WTC11 (cell line): ENCODE data around the gene DPF1. TPM values are rescaled to one million over a fixed set of nuclear protein-coding genes. Genes with fewer than 3 reads are reported as not detected.

Experiments used
- ATAC-seq: fragments of 200-7000 bp; cut with Tn5 transposase; 2 replicates; pipeline ENCODE4 v1.10.0; 2021; ENCODE audit warnings: mild to moderate bottlenecking, moderate library complexity
- CTCF ChIA-PET: fragments of 300-600 bp; sonication (Branson Sonifier 250); formaldehyde crosslinking; loops from one replicate; lab custom pipeline; 2021; ENCODE audit warnings: antibody characterized with exemption; lab: Charles Lee
- POLR2A ChIA-PET: fragments of 350-600 bp; sonication (Branson Sonifier 250); formaldehyde crosslinking; loops from one replicate; lab custom pipeline; 2021; ENCODE audit warnings: antibody characterized with exemption; lab: Charles Lee
- DNase-seq: peaks from one replicate; pipeline ENCODE4 v3.0.0; 2021; ENCODE audit warnings: low spot score
- H3K27ac Mint-ChIP-seq: 2 replicates; pipeline ENCODE4 v1.8.0; 2021; ENCODE audit warnings: mixed read lengths
- H3K27me3 Mint-ChIP-seq: 2 replicates; pipeline ENCODE4 v1.8.0; 2021; ENCODE audit warnings: low read depth, mild to moderate bottlenecking, moderate library complexity, mixed read lengths
- H3K36me3 Mint-ChIP-seq: 2 replicates; pipeline ENCODE4 v1.8.0; 2021; ENCODE audit warnings: mixed read lengths
- H3K4me1 Mint-ChIP-seq: 2 replicates; pipeline ENCODE4 v1.8.0; 2022; ENCODE audit warnings: mixed read lengths
- H3K4me3 Mint-ChIP-seq: 2 replicates; pipeline ENCODE4 v1.8.0; 2021; ENCODE audit warnings: mild to moderate bottlenecking, moderate library complexity, mixed read lengths
- H3K9me3 Mint-ChIP-seq: 2 replicates; pipeline ENCODE4 v1.8.0; 2021; ENCODE audit warnings: mixed read lengths
- E2F1 ChIP-seq: sonication (generic); formaldehyde crosslinking; IDR thresholded peaks from 2 replicates; pipeline ENCODE4 v1.8.0; 2022; ENCODE audit warnings: mild to moderate bottlenecking, missing genetic modification reagents
- FOXP4 ChIP-seq: sonication (generic); formaldehyde crosslinking; IDR thresholded peaks from 2 replicates; pipeline ENCODE4 v1.8.0; 2022; ENCODE audit warnings: mild to moderate bottlenecking, missing genetic modification reagents
- GRHL2 ChIP-seq: fragments of 250-450 bp; sonication (Bioruptor Pico); IDR thresholded peaks from 2 replicates; pipeline ENCODE4 v1.8.0; 2022; ENCODE audit warnings: mild to moderate bottlenecking, moderate library complexity; ENCODE audit not compliant: insufficient replicate concordance, severe bottlenecking
- GTF2I ChIP-seq: fragments of 250-450 bp; sonication (Bioruptor Pico); conservative IDR thresholded peaks from 2 replicates; pipeline ENCODE4 v1.4.0; 2021; ENCODE audit warnings: mild to moderate bottlenecking
- HMGA2 ChIP-seq: fragments of 250-450 bp; sonication (Bioruptor Pico); IDR thresholded peaks from 2 replicates; pipeline ENCODE4 v1.4.0; 2021; ENCODE audit warnings: mild to moderate bottlenecking, moderate library complexity
- MLX ChIP-seq: sonication (generic); formaldehyde crosslinking; IDR thresholded peaks from 2 replicates; pipeline ENCODE4 v1.8.1; 2023; ENCODE audit warnings: mild to moderate bottlenecking, missing genetic modification reagents, moderate library complexity
- NFYB ChIP-seq: sonication (generic); formaldehyde crosslinking; conservative IDR thresholded peaks from 2 replicates; pipeline ENCODE4 v1.8.0; 2022; ENCODE audit warnings: low read depth, missing genetic modification reagents
- PRDM15 ChIP-seq: sonication (generic); formaldehyde crosslinking; IDR thresholded peaks from 2 replicates; pipeline ENCODE4 v1.8.0; 2022; ENCODE audit warnings: missing genetic modification reagents
- PREB ChIP-seq: sonication (generic); formaldehyde crosslinking; IDR thresholded peaks from 2 replicates; pipeline ENCODE4 v1.8.1; 2022; ENCODE audit warnings: mild to moderate bottlenecking, missing genetic modification reagents, moderate library complexity, borderline replicate concordance
- SMAD4 ChIP-seq: sonication (generic); formaldehyde crosslinking; IDR thresholded peaks from 2 replicates; pipeline ENCODE4 v1.8.0; 2022; ENCODE audit warnings: mild to moderate bottlenecking, missing genetic modification reagents
- STAT6 ChIP-seq: sonication (generic); formaldehyde crosslinking; conservative IDR thresholded peaks from 2 replicates; pipeline ENCODE4 v1.8.1; 2023; ENCODE audit warnings: mild to moderate bottlenecking, low read depth, missing genetic modification reagents, moderate library complexity
- TCF7 ChIP-seq: sonication (generic); formaldehyde crosslinking; IDR thresholded peaks from 2 replicates; pipeline ENCODE4 v1.8.0; 2022; ENCODE audit warnings: mild to moderate bottlenecking, low read depth, missing genetic modification reagents, moderate library complexity
- ZNF317 ChIP-seq: sonication (generic); formaldehyde crosslinking; IDR thresholded peaks from 2 replicates; pipeline ENCODE4 v1.8.1; 2023; ENCODE audit warnings: low read depth, mild to moderate bottlenecking, moderate library complexity, missing genetic modification reagents, borderline replicate concordance
- ZNF423 ChIP-seq: fragments of 250-450 bp; sonication (Bioruptor Pico); IDR thresholded peaks from 2 replicates; pipeline ENCODE4 v2.1.2; 2022; ENCODE audit warnings: mild to moderate bottlenecking, moderate library complexity
- ZNF671 ChIP-seq: fragments of 250-450 bp; sonication (Bioruptor Pico); IDR thresholded peaks from 2 replicates; pipeline ENCODE4 v1.8.0; 2021; ENCODE audit warnings: mild to moderate bottlenecking
- ZSCAN18 ChIP-seq: fragments of 250-450 bp; sonication (Bioruptor Pico); IDR thresholded peaks from 2 replicates; pipeline ENCODE4 v2.1.2; 2022; ENCODE audit warnings: mild to moderate bottlenecking, moderate library complexity
- total RNA-seq: library from RNA; stranded (reverse); gene quantifications from 3 replicates; pipeline ENCODE4 v1.2.3, GENCODE V29; 2021

The DPF1 gene
- total RNA-seq, 1 experiment from 2014 or later = 6.8 TPM

GRCh38 chr19:38165335-38165734 lies 58.7 kb downstream of the DPF1 start (continued):
- TF ChIP-seq E2F1 (CRISPR knock-in tag) (no peak), NFYB (CRISPR knock-in tag) (no peak), ZSCAN18 (CRISPR knock-in tag) (no peak)

- Mint-ChIP-seq H3K27me3 (no peaks in the 10 kb centered on the region), H3K4me1 (peaks cover 14% of the 10 kb centered on the region), H3K27ac (no peak overlapping the region), H3K4me3 (no peak overlapping the region), H3K36me3 (peaks cover 46% of the 10 kb centered on the region), H3K9me3 (peaks cover 17% of the 10 kb centered on the region)
- ChIA-PET POLR2A (no interaction called here), CTCF (interaction anchor here (1.6 kb wide), 1 partner anchor 22 kb away, joined by 5 read pairs; no protein-coding TSS in a partner anchor)
- no peak for TF ChIP-seq GRHL2 (CRISPR knock-in tag)
- no peak for TF ChIP-seq ZNF423 (CRISPR knock-in tag)
- TF ChIP-seq FOXP4 (CRISPR knock-in tag) = no peak
- TF ChIP-seq MLX (CRISPR knock-in tag) = no peak
- no peak for TF ChIP-seq ZNF671
- TF ChIP-seq TCF7 = no peak
- no peak for TF ChIP-seq PREB
- no peak for TF ChIP-seq SMAD4 (CRISPR knock-in tag)
- TF ChIP-seq ZSCAN18 (CRISPR knock-in tag) = no peak
- no peak for TF ChIP-seq GTF2I (CRISPR knock-in tag)
- TF ChIP-seq ZNF317 (CRISPR knock-in tag) = no peak
- no peak for TF ChIP-seq HMGA2 (CRISPR knock-in tag)
- no peak for TF ChIP-seq PRDM15 (CRISPR knock-in tag)
- TF ChIP-seq STAT6 (CRISPR knock-in tag) = no peak
- no peak for ATAC-seq
- DNase-seq = no peak
Measured at GRCh38 chr19:38164526-38164925, 59.5 kb downstream of the DPF1 start.
